HepG2 (cell line): ENCODE results near the gene MRPL18. TPM values are rescaled to one million over a fixed set of nuclear protein-coding genes. Genes with fewer than 3 reads are reported as not detected.

Source experiments
- ATF7-NPFF ChIP-seq: sonication (generic); formaldehyde crosslinking; IDR thresholded peaks from 2 replicates; pipeline ENCODE4 v1.8.1; 2023; ENCODE audit warnings: mild to moderate bottlenecking, low read depth, missing genetic modification reagents, moderate library complexity
- CBFB ChIP-seq: sonication (generic); formaldehyde crosslinking; IDR thresholded peaks from 2 replicates; pipeline ENCODE4 v1.4.0; 2020; ENCODE audit warnings: missing genetic modification reagents
- CREB1 ChIP-seq, 2 experiments: fragments of 450-650 bp in 1 of 2; IDR thresholded peaks; 2 replicates each; pipeline ENCODE4 v1.6.1; 2016 to 2017; ENCODE audit warnings: control low read depth in 1 of 2, mild to moderate bottlenecking in 1 of 2, missing compliant biosample characterization in 1 of 2, missing genetic modification characterization in 1 of 2
- GLI4 ChIP-seq: sonication (generic); formaldehyde crosslinking; IDR thresholded peaks from 2 replicates; pipeline ENCODE4 v1.5.1; 2020; ENCODE audit warnings: missing genetic modification reagents, mild to moderate bottlenecking, moderate library complexity, borderline replicate concordance
- KAT2B ChIP-seq: fragments of 150-350 bp; IDR thresholded peaks from 2 replicates; pipeline ENCODE4 v1.6.1; 2014; ENCODE audit warnings: low read depth, low read length, borderline replicate concordance
- LCORL ChIP-seq, 2 experiments: fragments of 450-650 bp in 1 of 2; sonication (generic) in 1 of 2; formaldehyde crosslinking in 1 of 2; IDR thresholded peaks; 2 replicates each; pipeline versions ENCODE4 v1.5.0 to v1.6.1; 2017 to 2020; ENCODE audit warnings: antibody characterized with exemption in 1 of 2, missing genetic modification reagents in 1 of 2
- MYNN ChIP-seq: sonication (generic); formaldehyde crosslinking; IDR thresholded peaks from 2 replicates; pipeline ENCODE4 v1.4.0; 2020; ENCODE audit warnings: mild to moderate bottlenecking, low read depth, missing genetic modification reagents
- PAF1 ChIP-seq: IDR thresholded peaks from 2 replicates; pipeline ENCODE4 v1.6.1; 2016; ENCODE audit warnings: missing genetic modification reagents, missing compliant biosample characterization
- PAX8 ChIP-seq: sonication (generic); formaldehyde crosslinking; IDR thresholded peaks from 2 replicates; pipeline ENCODE4 v1.8.0; 2022; ENCODE audit warnings: mild to moderate bottlenecking, missing genetic modification reagents, borderline replicate concordance
- PHF8 ChIP-seq: sonication (generic); formaldehyde crosslinking; IDR thresholded peaks from 2 replicates; pipeline ENCODE4 v1.5.0; 2020; ENCODE audit warnings: missing genetic modification reagents
- SMC3 ChIP-seq: IDR thresholded peaks from 2 replicates; pipeline ENCODE4 v1.6.1; 2011; ENCODE audit warnings: low read length, improper control_type of control experiment
- SP140L ChIP-seq: sonication (generic); formaldehyde crosslinking; IDR thresholded peaks from 2 replicates; pipeline ENCODE4 v1.4.0; 2020; ENCODE audit warnings: missing genetic modification reagents, borderline replicate concordance
- THAP11 ChIP-seq: IDR thresholded peaks from 2 replicates; pipeline ENCODE4 v1.6.1; 2016; ENCODE audit warnings: missing biosample characterization, missing genetic modification reagents
- U2AF2 ChIP-seq: fragments of 200-400 bp; formaldehyde crosslinking; IDR thresholded peaks from 2 replicates; pipeline ENCODE4 v1.6.1; 2017; ENCODE audit warnings: low read depth, mild to moderate bottlenecking, low read length
- ZFP41 ChIP-seq: sonication (generic); formaldehyde crosslinking; IDR thresholded peaks from 2 replicates; pipeline ENCODE4 v1.4.0; 2020; ENCODE audit warnings: mild to moderate bottlenecking, missing genetic modification reagents, borderline replicate concordance
- ZNF17 ChIP-seq: sonication (generic); formaldehyde crosslinking; IDR thresholded peaks from 2 replicates; pipeline ENCODE4 v1.5.0; 2020; ENCODE audit warnings: mild to moderate bottlenecking, missing genetic modification reagents
- ZNF326 ChIP-seq: sonication (generic); formaldehyde crosslinking; IDR thresholded peaks from 2 replicates; pipeline ENCODE4 v1.4.0; 2020; ENCODE audit warnings: missing genetic modification reagents, borderline replicate concordance
- ZNF629 ChIP-seq: sonication (generic); formaldehyde crosslinking; conservative IDR thresholded peaks from 2 replicates; pipeline ENCODE4 v1.5.0; 2020; ENCODE audit warnings: missing genetic modification reagents
- ZNF644 ChIP-seq: IDR thresholded peaks from 2 replicates; pipeline ENCODE4 v1.6.1; 2016; ENCODE audit warnings: low read depth
- polyA plus RNA-seq, 8 experiments: library from polyadenylated mRNA; depleted of rRNA in 3 of 8; stranded (reverse) in 7 of 8; unstranded in 1 of 8; fragments of >200 nt; fragmentation: Illumina TruSeq in 4 of 8; extraction: Trizol in 4 of 8; gene quantifications; 2 replicates each; pipeline versions ENCODE4 v1.2.1 to v1.2.3, GENCODE V29; 2011 to 2016; ENCODE audit warnings: low read depth in 4 of 8, missing spikeins in 1 of 8, mixed read lengths in 1 of 8; ENCODE audit not compliant: insufficient read depth in 1 of 8
- total RNA-seq, 5 experiments: library from RNA; depleted of rRNA; stranded (reverse); fragments of >200 nt; fragmentation: Illumina TruSeq; extraction: Trizol; gene quantifications; 2 replicates each; pipeline ENCODE4 v1.2.3, GENCODE V29; 2016; ENCODE audit warnings: low read depth in 1 of 5
- TF ChIP-seq, protein P1 (sequence below): fragments of 450-650 bp; IDR thresholded peaks from 2 replicates; pipeline ENCODE4 v1.6.1; 2017; ENCODE audit warnings: mild to moderate bottlenecking
- TF ChIP-seq, protein P2 (sequence below): sonication (generic); formaldehyde crosslinking; IDR thresholded peaks from 2 replicates; pipeline ENCODE4 v1.4.0; 2020; ENCODE audit warnings: missing genetic modification reagents
- TF ChIP-seq, protein P3 (sequence below): sonication (generic); formaldehyde crosslinking; IDR thresholded peaks from 2 replicates; pipeline ENCODE4; 2020; ENCODE audit warnings: missing genetic modification reagents, mild to moderate bottlenecking, borderline replicate concordance

MRPL18 gene
- total and polyA plus RNA-seq, 2 of the 13 experiments (the other 11 are each of a cell fraction or from before 2014, with no cell fraction given), result 85.6 to 176 TPM

DNA sequence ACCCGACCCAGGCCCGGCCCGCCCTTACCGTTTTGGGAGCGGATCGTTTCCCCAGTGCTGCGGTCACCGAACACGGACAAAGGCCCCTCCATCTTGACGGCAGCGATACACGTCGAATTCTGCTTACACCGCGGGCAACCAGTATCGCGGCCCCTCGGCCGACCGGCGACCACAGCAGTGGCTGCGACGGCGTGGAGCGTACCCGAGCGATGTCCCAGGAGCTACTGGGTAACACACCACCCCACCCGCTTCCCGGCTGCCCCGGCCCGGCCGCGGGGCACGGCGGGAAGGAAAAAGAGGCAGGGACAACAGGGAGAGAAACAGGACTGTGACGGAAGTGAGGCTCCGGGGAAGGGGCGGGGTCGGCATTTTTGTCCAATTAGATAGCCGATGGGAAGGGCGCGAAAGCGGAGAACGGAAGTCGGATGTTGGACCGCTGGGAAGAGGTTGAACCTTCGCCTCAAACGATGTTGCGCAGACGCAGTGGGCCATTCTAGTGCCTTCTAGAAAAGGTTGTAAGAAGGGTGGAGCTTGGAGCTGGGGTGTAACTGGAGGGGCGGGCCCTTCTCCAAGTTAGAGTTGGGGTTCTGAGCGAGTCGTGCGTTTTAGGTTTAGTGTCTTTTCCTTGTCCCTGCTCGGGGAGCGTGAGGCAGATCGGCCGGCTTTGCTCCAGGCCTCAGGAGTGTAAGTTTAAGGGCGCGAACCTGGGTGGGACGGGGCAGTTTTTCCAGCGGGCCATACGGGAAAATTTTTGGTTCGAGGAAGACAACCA, 704 bp upstream of the MRPL18 start, which contains the start of gene TCP1 (continued):
- TF ChIP-seq ATF7-NPFF (no peak; the same call in 1 of the 2 replicates), THAP11 (peak; percentile 92), PAX8 (CRISPR knock-in tag) (peak; percentile 74; the same call in 1 of the 2 replicates), ZNF326 (CRISPR knock-in tag) (no peak), ZNF17 (CRISPR knock-in tag) (no peak), CREB1 (IDR thresholded peaks at IDR 0.05) (peak; percentile 73), CREB1 (CRISPR knock-in tag; IDR thresholded peaks at IDR 0.05) (peak; percentile 77), SMC3 (no peak), ZFP41 (CRISPR knock-in tag) (no peak), MYNN (CRISPR knock-in tag) (peak; percentile 94; the same call in 1 of the 2 replicates), LCORL (IDR thresholded peaks at IDR 0.05) (no peak), LCORL (CRISPR knock-in tag; IDR thresholded peaks at IDR 0.05) (peak; percentile 87), PAF1 (CRISPR knock-in tag) (no peak), GLI4 (peak; percentile 17; the same call in 1 of the 2 replicates), ZNF629 (CRISPR knock-in tag) (no peak), CBFB (CRISPR knock-in tag) (peak; percentile 69), PHF8 (CRISPR knock-in tag) (peak; percentile 97), ZNF644 (CRISPR knock-in tag) (no peak), U2AF2 (no peak), KAT2B (no peak), SP140L (CRISPR knock-in tag) (0 out of 2 replicates have a peak, but pooled peaks have one; percentile 12)
- TF ChIP-seq, protein P1, sequence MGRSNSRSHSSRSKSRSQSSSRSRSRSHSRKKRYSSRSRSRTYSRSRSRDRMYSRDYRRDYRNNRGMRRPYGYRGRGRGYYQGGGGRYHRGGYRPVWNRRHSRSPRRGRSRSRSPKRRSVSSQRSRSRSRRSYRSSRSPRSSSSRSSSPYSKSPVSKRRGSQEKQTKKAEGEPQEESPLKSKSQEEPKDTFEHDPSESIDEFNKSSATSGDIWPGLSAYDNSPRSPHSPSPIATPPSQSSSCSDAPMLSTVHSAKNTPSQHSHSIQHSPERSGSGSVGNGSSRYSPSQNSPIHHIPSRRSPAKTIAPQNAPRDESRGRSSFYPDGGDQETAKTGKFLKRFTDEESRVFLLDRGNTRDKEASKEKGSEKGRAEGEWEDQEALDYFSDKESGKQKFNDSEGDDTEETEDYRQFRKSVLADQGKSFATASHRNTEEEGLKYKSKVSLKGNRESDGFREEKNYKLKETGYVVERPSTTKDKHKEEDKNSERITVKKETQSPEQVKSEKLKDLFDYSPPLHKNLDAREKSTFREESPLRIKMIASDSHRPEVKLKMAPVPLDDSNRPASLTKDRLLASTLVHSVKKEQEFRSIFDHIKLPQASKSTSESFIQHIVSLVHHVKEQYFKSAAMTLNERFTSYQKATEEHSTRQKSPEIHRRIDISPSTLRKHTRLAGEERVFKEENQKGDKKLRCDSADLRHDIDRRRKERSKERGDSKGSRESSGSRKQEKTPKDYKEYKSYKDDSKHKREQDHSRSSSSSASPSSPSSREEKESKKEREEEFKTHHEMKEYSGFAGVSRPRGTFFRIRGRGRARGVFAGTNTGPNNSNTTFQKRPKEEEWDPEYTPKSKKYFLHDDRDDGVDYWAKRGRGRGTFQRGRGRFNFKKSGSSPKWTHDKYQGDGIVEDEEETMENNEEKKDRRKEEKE, result no peak
- TF ChIP-seq, protein P2, sequence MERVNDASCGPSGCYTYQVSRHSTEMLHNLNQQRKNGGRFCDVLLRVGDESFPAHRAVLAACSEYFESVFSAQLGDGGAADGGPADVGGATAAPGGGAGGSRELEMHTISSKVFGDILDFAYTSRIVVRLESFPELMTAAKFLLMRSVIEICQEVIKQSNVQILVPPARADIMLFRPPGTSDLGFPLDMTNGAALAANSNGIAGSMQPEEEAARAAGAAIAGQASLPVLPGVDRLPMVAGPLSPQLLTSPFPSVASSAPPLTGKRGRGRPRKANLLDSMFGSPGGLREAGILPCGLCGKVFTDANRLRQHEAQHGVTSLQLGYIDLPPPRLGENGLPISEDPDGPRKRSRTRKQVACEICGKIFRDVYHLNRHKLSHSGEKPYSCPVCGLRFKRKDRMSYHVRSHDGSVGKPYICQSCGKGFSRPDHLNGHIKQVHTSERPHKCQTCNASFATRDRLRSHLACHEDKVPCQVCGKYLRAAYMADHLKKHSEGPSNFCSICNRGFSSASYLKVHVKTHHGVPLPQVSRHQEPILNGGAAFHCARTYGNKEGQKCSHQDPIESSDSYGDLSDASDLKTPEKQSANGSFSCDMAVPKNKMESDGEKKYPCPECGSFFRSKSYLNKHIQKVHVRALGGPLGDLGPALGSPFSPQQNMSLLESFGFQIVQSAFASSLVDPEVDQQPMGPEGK (CRISPR knock-in tag), result peak; percentile 83
- TF ChIP-seq, protein P3, sequence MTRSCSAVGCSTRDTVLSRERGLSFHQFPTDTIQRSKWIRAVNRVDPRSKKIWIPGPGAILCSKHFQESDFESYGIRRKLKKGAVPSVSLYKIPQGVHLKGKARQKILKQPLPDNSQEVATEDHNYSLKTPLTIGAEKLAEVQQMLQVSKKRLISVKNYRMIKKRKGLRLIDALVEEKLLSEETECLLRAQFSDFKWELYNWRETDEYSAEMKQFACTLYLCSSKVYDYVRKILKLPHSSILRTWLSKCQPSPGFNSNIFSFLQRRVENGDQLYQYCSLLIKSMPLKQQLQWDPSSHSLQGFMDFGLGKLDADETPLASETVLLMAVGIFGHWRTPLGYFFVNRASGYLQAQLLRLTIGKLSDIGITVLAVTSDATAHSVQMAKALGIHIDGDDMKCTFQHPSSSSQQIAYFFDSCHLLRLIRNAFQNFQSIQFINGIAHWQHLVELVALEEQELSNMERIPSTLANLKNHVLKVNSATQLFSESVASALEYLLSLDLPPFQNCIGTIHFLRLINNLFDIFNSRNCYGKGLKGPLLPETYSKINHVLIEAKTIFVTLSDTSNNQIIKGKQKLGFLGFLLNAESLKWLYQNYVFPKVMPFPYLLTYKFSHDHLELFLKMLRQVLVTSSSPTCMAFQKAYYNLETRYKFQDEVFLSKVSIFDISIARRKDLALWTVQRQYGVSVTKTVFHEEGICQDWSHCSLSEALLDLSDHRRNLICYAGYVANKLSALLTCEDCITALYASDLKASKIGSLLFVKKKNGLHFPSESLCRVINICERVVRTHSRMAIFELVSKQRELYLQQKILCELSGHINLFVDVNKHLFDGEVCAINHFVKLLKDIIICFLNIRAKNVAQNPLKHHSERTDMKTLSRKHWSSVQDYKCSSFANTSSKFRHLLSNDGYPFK (CRISPR knock-in tag), result peak; percentile 94; the same call in 1 of the 2 replicates
